MG63 (cell line): Measurements from ENCODE around the gene FSTL4. TPM values are rescaled to one million over a fixed set of nuclear protein-coding genes. Genes with fewer than 3 reads are reported as not detected.
A peak's percentile ranks its signal among the peaks of the same experiment; 100 is the strongest.

Source experiments
- DNase-seq: peaks from one replicate; pipeline ENCODE4 v3.0.0-alpha.2; 2020
- H3K27me3 ChIP-seq: fragments of 250-450 bp; sonication (Bioruptor Pico); 2 replicates; pipeline ENCODE4 v1.5.1; 2020; ENCODE audit warnings: mild to moderate bottlenecking, moderate library complexity
- H3K36me3 ChIP-seq: fragments of 250-450 bp; sonication (Bioruptor Pico); 2 replicates; pipeline ENCODE4 v1.5.1; 2020; ENCODE audit warnings: mild to moderate bottlenecking, moderate library complexity
- H3K4me3 ChIP-seq: fragments of 250-450 bp; sonication (Bioruptor Pico); 2 replicates; pipeline ENCODE4 v1.5.1; 2020; ENCODE audit warnings: mild to moderate bottlenecking, moderate library complexity
- H3K9me3 ChIP-seq: fragments of 250-450 bp; sonication (Bioruptor Pico); 2 replicates; pipeline ENCODE4 v1.5.1; 2020; ENCODE audit warnings: mild to moderate bottlenecking, moderate library complexity
- total RNA-seq: library from RNA; depleted of rRNA; stranded (reverse); fragments of >200 nt; shearing (Covaris generic); gene quantifications from 2 replicates; pipeline ENCODE4 v1.2.3, GENCODE V29; 2014; ENCODE audit warnings: low replicate concordance; rRNA removed

The FSTL4 gene
- total RNA-seq = not detected in 2 replicates

GRCh38 chr5:133612249-133612860, at the start of gene FSTL4:
TSS of gene FSTL4 (minus strand) at chr5:133612541.
- Histone ChIP-seq H3K27me3 (peaks cover 80% of the 10 kb centered on the region), H3K9me3 (no peaks in the 10 kb centered on the region; the same call in 1 of the 2 replicates), H3K36me3 (no peaks in the 10 kb centered on the region), H3K4me3 (peak within 1 kb of the TSS; percentile 10; the same call in 1 of the 2 replicates)
- peak; percentile 44 for DNase-seq

GRCh38 chr5:133661389-133661788, 49.0 kb upstream of the FSTL4 start:
- peaks cover 8% of the 10 kb centered on the region for H3K27me3 ChIP-seq
- no peak overlapping the region for H3K4me3 ChIP-seq
- DNase-seq = no peak
- no peaks in the 10 kb centered on the region for H3K9me3 ChIP-seq
- H3K36me3 ChIP-seq = no peaks in the 10 kb centered on the region

- Histone ChIP-seq H3K36me3 (no peaks in the 10 kb centered on the region), H3K9me3 (no peaks in the 10 kb centered on the region), H3K27me3 (peaks cover 12% of the 10 kb centered on the region), H3K4me3 (no peak overlapping the region)
- DNase-seq = no peak
Observed at GRCh38 chr5:133658327-133658726, 46.0 kb upstream of the FSTL4 start.

- Histone ChIP-seq H3K36me3 (no peaks in the 10 kb centered on the region), H3K9me3 (no peaks in the 10 kb centered on the region), H3K27me3 (peaks cover 18% of the 10 kb centered on the region), H3K4me3 (no peak overlapping the region)
- no peak for DNase-seq
Observed at GRCh38 chr5:133657036-133657435, 44.7 kb upstream of the FSTL4 start.

GRCh38 chr5:133655966-133656365, 43.6 kb upstream of the FSTL4 start:
- no peaks in the 10 kb centered on the region for H3K36me3 ChIP-seq
- no peak for DNase-seq
- H3K27me3 ChIP-seq = peaks cover 20% of the 10 kb centered on the region
- H3K9me3 ChIP-seq = no peaks in the 10 kb centered on the region
- H3K4me3 ChIP-seq = no peak overlapping the region

GRCh38 chr5:133653760-133654049, 41.4 kb upstream of the FSTL4 start:
- no peak for DNase-seq
- Histone ChIP-seq H3K9me3 (no peaks in the 10 kb centered on the region), H3K36me3 (no peaks in the 10 kb centered on the region), H3K4me3 (no peak overlapping the region), H3K27me3 (peaks cover 24% of the 10 kb centered on the region)

GRCh38 chr5:133652951-133653759, 40.8 kb upstream of the FSTL4 start:
- DNase-seq = no peak
- Histone ChIP-seq H3K9me3 (no peaks in the 10 kb centered on the region), H3K27me3 (peaks cover 20% of the 10 kb centered on the region), H3K4me3 (no peak overlapping the region), H3K36me3 (no peaks in the 10 kb centered on the region)

- H3K36me3 ChIP-seq = no peaks in the 10 kb centered on the region
- H3K4me3 ChIP-seq = no peak overlapping the region
- peaks cover 47% of the 10 kb centered on the region for H3K27me3 ChIP-seq
- H3K9me3 ChIP-seq = no peaks in the 10 kb centered on the region; the same call in 1 of the 2 replicates
- DNase-seq = no peak
Observed at GRCh38 chr5:133644000-133644865, 31.9 kb upstream of the FSTL4 start.

- Histone ChIP-seq H3K36me3 (no peaks in the 10 kb centered on the region), H3K9me3 (no peaks in the 10 kb centered on the region; the same call in 1 of the 2 replicates), H3K27me3 (peaks cover 48% of the 10 kb centered on the region), H3K4me3 (no peak overlapping the region)
- DNase-seq = no peak
Observed at GRCh38 chr5:133643365-133643764, 31.0 kb upstream of the FSTL4 start.

GRCh38 chr5:133642153-133642722, 29.9 kb upstream of the FSTL4 start:
- no peaks in the 10 kb centered on the region for H3K36me3 ChIP-seq
- no peaks in the 10 kb centered on the region for H3K9me3 ChIP-seq
- H3K27me3 ChIP-seq = peaks cover 46% of the 10 kb centered on the region
- no peak overlapping the region for H3K4me3 ChIP-seq
- no peak for DNase-seq

GRCh38 chr5:133641683-133642082, 29.3 kb upstream of the FSTL4 start:
- peaks cover 46% of the 10 kb centered on the region for H3K27me3 ChIP-seq
- H3K9me3 ChIP-seq = no peaks in the 10 kb centered on the region
- DNase-seq = no peak
- no peaks in the 10 kb centered on the region for H3K36me3 ChIP-seq
- no peak overlapping the region for H3K4me3 ChIP-seq

- H3K27me3 ChIP-seq = peaks cover 33% of the 10 kb centered on the region
- H3K9me3 ChIP-seq = no peaks in the 10 kb centered on the region
- no peak for DNase-seq
- H3K36me3 ChIP-seq = no peaks in the 10 kb centered on the region
- no peak overlapping the region for H3K4me3 ChIP-seq
Observed at GRCh38 chr5:133639850-133640528, 27.6 kb upstream of the FSTL4 start.

- H3K4me3 ChIP-seq = no peak overlapping the region
- no peaks in the 10 kb centered on the region for H3K36me3 ChIP-seq
- no peak for DNase-seq
- H3K9me3 ChIP-seq = 0 out of 2 replicates have a peak, but pooled peaks cover under 1% of the 10 kb centered on the region
- peaks cover 26% of the 10 kb centered on the region for H3K27me3 ChIP-seq
Observed at GRCh38 chr5:133638436-133638835, 26.1 kb upstream of the FSTL4 start.

GRCh38 chr5:133637206-133637605, 24.9 kb upstream of the FSTL4 start:
- Histone ChIP-seq H3K4me3 (no peak overlapping the region), H3K36me3 (no peaks in the 10 kb centered on the region), H3K27me3 (peaks cover 13% of the 10 kb centered on the region), H3K9me3 (0 out of 2 replicates have a peak, but pooled peaks cover 2% of the 10 kb centered on the region)
- DNase-seq = no peak

GRCh38 chr5:133635051-133635450, 22.7 kb upstream of the FSTL4 start:
- Histone ChIP-seq H3K36me3 (no peaks in the 10 kb centered on the region), H3K27me3 (peaks cover 6% of the 10 kb centered on the region; the same call in 1 of the 2 replicates), H3K9me3 (0 out of 2 replicates have a peak, but pooled peaks cover 2% of the 10 kb centered on the region), H3K4me3 (no peak overlapping the region)
- DNase-seq = peak; percentile 29

GRCh38 chr5:133627180-133627579, 14.8 kb upstream of the FSTL4 start:
- DNase-seq = no peak
- no peaks in the 10 kb centered on the region for H3K36me3 ChIP-seq
- peaks cover 2% of the 10 kb centered on the region; the same call in 1 of the 2 replicates for H3K9me3 ChIP-seq
- H3K27me3 ChIP-seq = peaks cover 29% of the 10 kb centered on the region
- no peak overlapping the region for H3K4me3 ChIP-seq
